Suprapubic skin (tissue), 3 donors: Measurements from ENCODE around the gene ATP5ME.

ENCODE experiments used
- POLR2A ChIP-seq, 2 donors: fragments of 450-650 bp; IDR thresholded peaks; one replicate each; pipeline ENCODE4 v1.6.1; 2017; ENCODE audit warnings: antibody characterized with exemption in 2 of 2, mild to moderate bottlenecking in 2 of 2, moderate library complexity in 2 of 2
- TF ChIP-seq, protein P1 (sequence below), 2 donors: fragments of 200-600 bp in 1 of 2; fragments of 450-650 bp in 1 of 2; sonication (generic) in 1 of 2; IDR thresholded peaks; one replicate each; pipeline ENCODE4 v1.5.1; 2016 to 2019; ENCODE audit warnings: antibody characterized with exemption in 2 of 2, mild to moderate bottlenecking in 1 of 2, moderate library complexity in 1 of 2

DNA sequence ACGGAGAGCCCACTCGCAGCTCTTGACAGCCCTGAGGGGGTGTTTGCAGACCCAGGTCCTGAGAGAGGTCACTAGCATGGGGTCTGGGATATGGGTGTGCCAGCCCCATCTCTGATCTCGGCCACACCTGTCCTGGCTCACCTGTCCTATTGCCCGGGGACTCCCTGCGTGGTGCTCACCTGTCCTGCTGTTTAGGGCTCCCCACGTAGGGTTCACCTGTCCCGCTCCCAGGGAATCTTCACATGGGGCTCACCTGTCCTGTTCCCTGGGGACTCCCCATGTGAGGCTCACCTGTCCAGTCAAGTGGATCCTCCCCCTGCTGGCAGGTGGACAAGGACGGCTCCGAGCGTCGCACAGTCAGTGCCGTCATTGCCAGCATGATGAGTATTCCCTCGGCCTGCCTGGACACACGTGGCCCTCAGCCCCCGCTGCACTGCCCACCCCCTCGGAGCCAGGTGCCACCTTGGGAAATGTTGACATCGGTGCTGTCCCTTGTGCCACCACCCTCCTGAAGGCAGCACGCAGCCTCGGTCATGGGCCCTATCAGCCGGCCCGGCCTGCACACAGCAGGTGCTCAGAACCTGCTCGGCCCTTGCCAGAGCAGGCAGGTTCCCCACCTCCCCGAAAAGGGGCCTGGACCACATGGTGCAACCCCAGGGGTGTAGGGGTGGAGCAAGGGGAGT is 8.6 kb upstream of the ATP5ME start:
- TF ChIP-seq POLR2A (IDR thresholded peaks at IDR 0.05) = no peak
- TF ChIP-seq, protein P1, sequence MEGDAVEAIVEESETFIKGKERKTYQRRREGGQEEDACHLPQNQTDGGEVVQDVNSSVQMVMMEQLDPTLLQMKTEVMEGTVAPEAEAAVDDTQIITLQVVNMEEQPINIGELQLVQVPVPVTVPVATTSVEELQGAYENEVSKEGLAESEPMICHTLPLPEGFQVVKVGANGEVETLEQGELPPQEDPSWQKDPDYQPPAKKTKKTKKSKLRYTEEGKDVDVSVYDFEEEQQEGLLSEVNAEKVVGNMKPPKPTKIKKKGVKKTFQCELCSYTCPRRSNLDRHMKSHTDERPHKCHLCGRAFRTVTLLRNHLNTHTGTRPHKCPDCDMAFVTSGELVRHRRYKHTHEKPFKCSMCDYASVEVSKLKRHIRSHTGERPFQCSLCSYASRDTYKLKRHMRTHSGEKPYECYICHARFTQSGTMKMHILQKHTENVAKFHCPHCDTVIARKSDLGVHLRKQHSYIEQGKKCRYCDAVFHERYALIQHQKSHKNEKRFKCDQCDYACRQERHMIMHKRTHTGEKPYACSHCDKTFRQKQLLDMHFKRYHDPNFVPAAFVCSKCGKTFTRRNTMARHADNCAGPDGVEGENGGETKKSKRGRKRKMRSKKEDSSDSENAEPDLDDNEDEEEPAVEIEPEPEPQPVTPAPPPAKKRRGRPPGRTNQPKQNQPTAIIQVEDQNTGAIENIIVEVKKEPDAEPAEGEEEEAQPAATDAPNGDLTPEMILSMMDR (IDR thresholded peaks at IDR 0.05) = no peak
